ENCODE measurements around the gene DCBLD1. TPM values are rescaled to one million over a fixed set of nuclear protein-coding genes. Genes with fewer than 3 reads are reported as not detected.
"Not testable (repeated sequence)": the region's sequence is repeated elsewhere in the genome, so short reads cannot be mapped to it uniquely, and the experiment has no call there.

Gene DCBLD1
- total and polyA plus RNA-seq, 4 donors, result 10.0 to 38.1 (median 13.0) TPM

- 93 to 100% methylated on average over 1 of the region's 1 CpG for WGBS, 2 donors
- TF ChIP-seq CTCF (IDR thresholded peaks at IDR 0.05; ENCODE audit: control extremely low read depth, extremely low read depth), result no peak
- no peak for ATAC-seq (ENCODE audit: insufficient read depth, low FRiP score)
These were observed 32.2 kb downstream of the DCBLD1 start for GRCh38 chr6:117514655-117515054.

GRCh38 chr6:117515326-117515725, 32.9 kb downstream of the DCBLD1 start:
- ATAC-seq (ENCODE audit: insufficient read depth, low FRiP score), result no peak
- Histone ChIP-seq H3K4me3 (no peak overlapping the region), H3K27me3 (ENCODE audit: control insufficient read depth in 3 of 3, insufficient read depth in 3 of 3, low read length in 2 of 3) (no peaks in the 10 kb centered on the region), H3K27ac (ENCODE audit: low read depth in 1 of 2, low read length in 1 of 2) (no peak overlapping the region), H3K36me3 (ENCODE audit: control insufficient read depth in 4 of 4, insufficient read depth in 4 of 4, low read length in 4 of 4) (peaks cover 0 to 2% (median 0%) of the 10 kb centered on the region in 4 donors), H3K9ac (ENCODE audit: insufficient read depth in 1 of 2, low read length in 2 of 2) (no peak overlapping the region), H3K4me1 (ENCODE audit: control insufficient read depth in 5 of 5, insufficient read depth in 5 of 5, low read length in 5 of 5) (peaks cover 0 to 7% (median 2%) of the 10 kb centered on the region in 5 donors), H3K9me3 (ENCODE audit: control insufficient read depth in 4 of 4, insufficient read depth in 3 of 4, low read length in 3 of 4) (no peaks in the 10 kb centered on the region)
- DNase-seq, result no peak
- no peak for TF ChIP-seq CTCF (IDR thresholded peaks at IDR 0.05; ENCODE audit: control extremely low read depth, extremely low read depth)

More at GRCh38 chr6:117514655-117515054, 32.2 kb downstream of the DCBLD1 start:
- no peaks in the 10 kb centered on the region for H3K9me3 ChIP-seq (ENCODE audit: control insufficient read depth in 4 of 4, insufficient read depth in 3 of 4, low read length in 3 of 4)
- H3K4me1 ChIP-seq (ENCODE audit: control insufficient read depth in 5 of 5, insufficient read depth in 5 of 5, low read length in 5 of 5), result peaks cover 0 to 5% (median 2%) of the 10 kb centered on the region in 5 donors
- H3K27ac ChIP-seq (ENCODE audit: low read depth in 1 of 2, low read length in 1 of 2), result no peak overlapping the region
- H3K36me3 ChIP-seq (ENCODE audit: control insufficient read depth in 4 of 4, insufficient read depth in 4 of 4, low read length in 4 of 4), result peaks cover 0 to 1% (median under 1%) of the 10 kb centered on the region in 4 donors
- no peak for DNase-seq
- no peaks in the 10 kb centered on the region for H3K27me3 ChIP-seq (ENCODE audit: control insufficient read depth in 3 of 3, insufficient read depth in 3 of 3, low read length in 2 of 3)
- no peak overlapping the region for H3K9ac ChIP-seq (ENCODE audit: insufficient read depth in 1 of 2, low read length in 2 of 2)
- no peak overlapping the region for H3K4me3 ChIP-seq

GRCh38 chr6:117517995-117518394, 35.5 kb downstream of the DCBLD1 start:
- H3K4me1 ChIP-seq (ENCODE audit: control insufficient read depth in 5 of 5, insufficient read depth in 5 of 5, low read length in 5 of 5), result peaks cover 0 to 20% (median 5%) of the 10 kb centered on the region in 5 donors
- DNase-seq; H3K9ac ChIP-seq (ENCODE audit: insufficient read depth in 1 of 2, low read length in 2 of 2); H3K9me3 ChIP-seq (ENCODE audit: control insufficient read depth in 4 of 4, insufficient read depth in 3 of 4, low read length in 3 of 4); ATAC-seq (ENCODE audit: insufficient read depth, low FRiP score); H3K36me3 ChIP-seq (ENCODE audit: control insufficient read depth in 4 of 4, insufficient read depth in 4 of 4, low read length in 4 of 4); H3K27me3 ChIP-seq (ENCODE audit: control insufficient read depth in 3 of 3, insufficient read depth in 3 of 3, low read length in 2 of 3); H3K27ac ChIP-seq (ENCODE audit: low read depth in 1 of 2, low read length in 1 of 2); H3K4me3 ChIP-seq: not testable (repeated sequence)
- 96% methylated on average over 5 of the region's 5 CpGs for WGBS, 2 donors

- H3K9ac ChIP-seq (ENCODE audit: insufficient read depth in 1 of 2, low read length in 2 of 2), result no peak overlapping the region
- H3K27me3 ChIP-seq (ENCODE audit: control insufficient read depth in 3 of 3, insufficient read depth in 3 of 3, low read length in 2 of 3), result no peaks in the 10 kb centered on the region
- no peak for ATAC-seq (ENCODE audit: insufficient read depth, low FRiP score)
- peaks cover 0 to 4% (median 1%) of the 10 kb centered on the region in 4 donors for H3K36me3 ChIP-seq (ENCODE audit: control insufficient read depth in 4 of 4, insufficient read depth in 4 of 4, low read length in 4 of 4)
- peaks cover 0 to 20% (median 5%) of the 10 kb centered on the region in 5 donors for H3K4me1 ChIP-seq (ENCODE audit: control insufficient read depth in 5 of 5, insufficient read depth in 5 of 5, low read length in 5 of 5)
- H3K27ac ChIP-seq (ENCODE audit: low read depth in 1 of 2, low read length in 1 of 2), result no peak overlapping the region
- H3K9me3 ChIP-seq (ENCODE audit: control insufficient read depth in 4 of 4, insufficient read depth in 3 of 4, low read length in 3 of 4), result no peaks in the 10 kb centered on the region
- DNase-seq, result no peak
- 96 to 98% methylated on average over 6 of the region's 6 CpGs for WGBS, 2 donors
- TF ChIP-seq CTCF (IDR thresholded peaks at IDR 0.05; ENCODE audit: control extremely low read depth, extremely low read depth), result no peak
- no peak overlapping the region for H3K4me3 ChIP-seq
These were observed 36.4 kb downstream of the DCBLD1 start for GRCh38 chr6:117518870-117519269.

All from lung (tissue), 12 donors.